Esophagus muscularis mucosa (tissue), 4 donors: ENCODE data around the gene FRY. TPM values are rescaled to one million over a fixed set of nuclear protein-coding genes. Genes with fewer than 3 reads are reported as not detected.

ENCODE experiments used
- DNase-seq: peaks from one replicate; pipeline ENCODE4 v3.0.0-alpha.2; 2017; ENCODE audit errors: extremely low spot score
- H3K27ac ChIP-seq, 4 donors: fragments of 200-600 bp; sonication (generic); replicated peaks in 1 of 4; 1 replicate in 3 of 4; 2 replicates in 1 of 4; pipeline ENCODE4 v1.5.1; 2016 to 2019; ENCODE audit warnings: mild to moderate bottlenecking in 1 of 4
- H3K27me3 ChIP-seq, 4 donors: fragments of 200-600 bp; sonication (generic); one replicate each; pipeline versions ENCODE4 v1.5.1 to v1.6.0; 2016 to 2019
- H3K36me3 ChIP-seq, 4 donors: fragments of 200-600 bp; sonication (generic); one replicate each; pipeline ENCODE4 v1.5.1; 2016 to 2019
- H3K4me1 ChIP-seq, 4 donors: fragments of 200-600 bp; sonication (generic); one replicate each; pipeline ENCODE4 v1.5.1; 2016 to 2019
- H3K4me3 ChIP-seq, 4 donors: fragments of 200-600 bp; sonication (generic); 1 replicate in 2 of 4; 2 replicates in 2 of 4; pipeline ENCODE4 v1.5.1; 2016 to 2019; ENCODE audit warnings: mild to moderate bottlenecking in 4 of 4, moderate library complexity in 1 of 4
- H3K9me3 ChIP-seq, 4 donors: fragments of 200-600 bp; sonication (generic); 1 replicate in 3 of 4; 2 replicates in 1 of 4; pipeline ENCODE4 v1.5.1; 2016 to 2019
- EP300 ChIP-seq: sonication (generic); formaldehyde crosslinking; IDR thresholded peaks from one replicate; pipeline ENCODE4 v1.6.1; 2017; ENCODE audit warnings: antibody characterized with exemption
- POLR2A ChIP-seq: fragments of 450-650 bp; IDR thresholded peaks from one replicate; pipeline ENCODE4 v1.6.1; 2017; ENCODE audit warnings: antibody characterized with exemption, moderate library complexity, mild to moderate bottlenecking, low read depth
- POLR2AphosphoS5 ChIP-seq, 2 donors: sonication (generic); formaldehyde crosslinking; IDR thresholded peaks; one replicate each; pipeline ENCODE4 v1.6.1; 2017; ENCODE audit warnings: antibody characterized with exemption in 2 of 2
- WGBS: methylation state at CpG from one replicate; pipeline ENCODE4 v1.1.5; 2018; 5-methylcytosine and 5-hydroxymethylcytosine counted together
- intact Hi-C: fragments of 100-400 bp; cut with DNase I; formaldehyde crosslinking; loops from one replicate; pipeline ENCODE4 v1.15.1; 2023
- total RNA-seq, 4 donors: library from RNA; depleted of rRNA; stranded (reverse); fragments of >200 nt; gene quantifications; one replicate each; pipeline versions ENCODE4 v1.1.0 to v1.2.1, GENCODE V29; 2016
- TF ChIP-seq, protein P1 (sequence below), 3 experiments: fragments of 200-600 bp in 2 of 3; fragments of 450-650 bp in 1 of 3; sonication (generic) in 2 of 3; IDR thresholded peaks; one replicate each; pipeline ENCODE4 v1.5.1; 2017 to 2019; ENCODE audit warnings: antibody characterized with exemption in 3 of 3, mild to moderate bottlenecking in 2 of 3, moderate library complexity in 1 of 3

Gene FRY
- total RNA-seq, 4 donors from 2014 or later: 104 to 276 (median 135) TPM

DNA sequence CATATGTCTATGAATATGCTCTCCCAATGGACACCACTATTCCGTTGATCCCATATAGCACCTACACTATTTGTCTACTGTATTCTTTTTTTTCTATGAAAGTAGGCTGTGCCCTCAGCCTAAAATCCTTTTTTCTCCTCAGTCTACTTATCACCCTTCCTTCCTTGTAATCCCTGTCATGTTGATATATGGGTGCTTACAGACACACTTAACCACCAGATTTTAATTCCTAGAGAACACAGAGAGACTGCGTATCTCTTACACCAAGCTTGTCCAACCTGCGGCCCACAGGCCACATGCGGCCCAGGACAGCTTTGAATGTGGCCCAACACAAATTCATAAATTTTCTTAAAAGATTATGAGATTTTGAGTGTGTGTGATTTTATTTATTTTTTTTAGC, 182.5 kb downstream of the FRY start:
- H3K9me3 ChIP-seq: no peaks in the 10 kb centered on the region
- peaks cover 0 to 68% (median 20%) of the 10 kb centered on the region in 4 donors for H3K36me3 ChIP-seq
- H3K4me1 ChIP-seq: peaks cover 0 to 16% (median 9%) of the 10 kb centered on the region in 4 donors
- no peak overlapping the region for H3K27ac ChIP-seq
- DNase-seq: peak; percentile 29
- no peaks in the 10 kb centered on the region for H3K27me3 ChIP-seq
- WGBS: 97% methylated on average over 4 of the region's 4 CpGs
- H3K4me3 ChIP-seq: no peak overlapping the region
- intact Hi-C loops: no loop called here
- TF ChIP-seq POLR2AphosphoS5 (IDR thresholded peaks at IDR 0.05): no peak
- no peak for TF ChIP-seq POLR2A
- TF ChIP-seq, protein P1, sequence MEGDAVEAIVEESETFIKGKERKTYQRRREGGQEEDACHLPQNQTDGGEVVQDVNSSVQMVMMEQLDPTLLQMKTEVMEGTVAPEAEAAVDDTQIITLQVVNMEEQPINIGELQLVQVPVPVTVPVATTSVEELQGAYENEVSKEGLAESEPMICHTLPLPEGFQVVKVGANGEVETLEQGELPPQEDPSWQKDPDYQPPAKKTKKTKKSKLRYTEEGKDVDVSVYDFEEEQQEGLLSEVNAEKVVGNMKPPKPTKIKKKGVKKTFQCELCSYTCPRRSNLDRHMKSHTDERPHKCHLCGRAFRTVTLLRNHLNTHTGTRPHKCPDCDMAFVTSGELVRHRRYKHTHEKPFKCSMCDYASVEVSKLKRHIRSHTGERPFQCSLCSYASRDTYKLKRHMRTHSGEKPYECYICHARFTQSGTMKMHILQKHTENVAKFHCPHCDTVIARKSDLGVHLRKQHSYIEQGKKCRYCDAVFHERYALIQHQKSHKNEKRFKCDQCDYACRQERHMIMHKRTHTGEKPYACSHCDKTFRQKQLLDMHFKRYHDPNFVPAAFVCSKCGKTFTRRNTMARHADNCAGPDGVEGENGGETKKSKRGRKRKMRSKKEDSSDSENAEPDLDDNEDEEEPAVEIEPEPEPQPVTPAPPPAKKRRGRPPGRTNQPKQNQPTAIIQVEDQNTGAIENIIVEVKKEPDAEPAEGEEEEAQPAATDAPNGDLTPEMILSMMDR (IDR thresholded peaks at IDR 0.05): no peak
- TF ChIP-seq EP300: no peak

DNA sequence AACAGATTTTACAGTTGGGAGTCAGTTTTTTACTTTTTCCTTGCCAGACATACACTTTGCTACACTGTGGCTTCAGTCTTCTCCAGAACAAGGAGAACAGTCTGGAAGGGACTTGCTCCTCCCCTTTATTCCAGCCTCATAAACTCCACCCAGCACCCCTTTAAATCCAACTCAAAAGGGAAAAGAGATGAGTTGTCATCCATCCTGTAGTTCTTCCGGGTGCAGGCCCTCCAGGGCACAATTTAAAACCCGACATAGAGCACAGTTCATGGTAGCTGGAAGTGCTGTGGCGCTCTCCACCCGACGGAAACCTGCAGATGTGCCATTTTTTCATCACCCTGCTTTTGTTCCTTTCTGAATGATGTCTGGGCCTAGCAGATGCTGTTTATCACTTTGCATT, 184.7 kb downstream of the FRY start:
- Histone ChIP-seq H3K9me3 (no peaks in the 10 kb centered on the region), H3K36me3 (peaks cover 0 to 77% (median 18%) of the 10 kb centered on the region in 4 donors), H3K27ac (no peak overlapping the region), H3K4me1 (peaks cover 0 to 7% (median 3%) of the 10 kb centered on the region in 4 donors), H3K27me3 (no peaks in the 10 kb centered on the region), H3K4me3 (no peak overlapping the region)
- DNase-seq: peak; percentile 72
- intact Hi-C loops: no loop called here
- TF ChIP-seq EP300 (no peak), POLR2A (no peak), POLR2AphosphoS5 (IDR thresholded peaks at IDR 0.05) (no peak)
- WGBS: 96% methylated on average over 5 of the region's 5 CpGs

DNA sequence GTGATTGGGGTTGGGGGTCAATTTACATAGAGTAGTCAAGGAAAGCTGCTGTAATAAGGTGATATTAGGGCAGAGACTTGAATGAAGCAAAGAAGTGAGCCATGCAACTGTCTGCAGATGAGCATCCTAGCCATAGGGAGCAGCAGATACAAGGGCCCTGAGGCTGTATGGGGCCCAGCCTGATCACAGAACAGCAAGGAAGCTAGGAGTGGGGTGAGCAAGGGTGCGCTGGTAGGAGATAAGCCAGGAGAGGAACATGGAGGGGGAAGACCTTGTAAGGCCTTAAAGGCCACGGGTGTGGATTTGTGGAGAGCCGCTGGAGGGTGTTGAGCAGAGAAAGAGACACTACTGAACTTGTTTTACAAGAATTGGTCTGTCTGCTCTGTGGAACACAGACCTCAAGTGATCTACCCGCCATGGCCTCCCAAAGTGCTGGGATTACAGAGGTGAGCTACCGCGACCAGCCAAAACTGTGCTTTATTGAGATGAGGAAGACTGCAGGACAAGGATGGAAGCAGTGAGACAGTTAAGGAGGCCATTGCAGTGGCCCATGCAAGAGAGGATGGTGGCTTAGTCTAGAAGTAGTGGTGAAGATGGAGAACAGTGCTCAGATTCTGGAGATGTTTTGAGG, 190.6 kb downstream of the FRY start:
- intact Hi-C loops: no loop called here
- 96% methylated on average over 6 of the region's 6 CpGs for WGBS

DNA sequence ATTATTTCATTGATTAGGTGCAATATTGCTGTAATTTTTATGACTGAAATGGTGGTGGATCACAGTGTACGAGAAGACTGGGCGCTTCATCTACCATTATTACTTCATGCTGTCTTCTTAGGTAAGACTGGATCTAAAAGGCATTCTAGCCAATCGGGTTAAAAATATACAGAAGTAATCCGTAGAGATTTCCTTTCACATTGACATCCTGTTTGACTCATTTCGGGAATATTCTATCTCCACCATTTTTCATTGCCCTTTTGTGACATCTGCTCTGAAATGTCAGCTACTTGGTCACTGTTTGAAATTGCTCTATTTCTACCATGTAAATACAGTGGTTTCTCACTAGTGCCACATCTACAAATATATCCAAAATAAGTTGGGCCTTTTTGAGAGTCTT, 193.3 kb downstream of the FRY start:
- DNase-seq: no peak
- 88% methylated on average over 5 of the region's 5 CpGs for WGBS
- H3K4me1 ChIP-seq: peaks cover 0 to 33% (median 26%) of the 10 kb centered on the region in 4 donors
- intact Hi-C loops: no loop called here
- no peak overlapping the region for H3K4me3 ChIP-seq
- H3K36me3 ChIP-seq: peaks cover 0 to 82% (median 12%) of the 10 kb centered on the region in 4 donors
- no peak for TF ChIP-seq POLR2A
- no peak for TF ChIP-seq POLR2AphosphoS5 (IDR thresholded peaks at IDR 0.05)
- TF ChIP-seq EP300: no peak
- TF ChIP-seq, protein P1 (IDR thresholded peaks at IDR 0.05): no peak
- H3K27ac ChIP-seq: peak overlapping the region; percentile 45 to 69 (median 58)
- no peaks in the 10 kb centered on the region for H3K9me3 ChIP-seq
- no peaks in the 10 kb centered on the region for H3K27me3 ChIP-seq

More for the DNA sequence above, 190.6 kb downstream of the FRY start:
- Histone ChIP-seq H3K36me3 (peaks cover 0 to 76% (median 7%) of the 10 kb centered on the region in 4 donors), H3K4me1 (peaks cover 0 to 25% (median 17%) of the 10 kb centered on the region in 4 donors), H3K4me3 (no peak overlapping the region), H3K27ac (no peak overlapping the region), H3K27me3 (no peaks in the 10 kb centered on the region), H3K9me3 (no peaks in the 10 kb centered on the region)
- peak; percentile 89 for DNase-seq
- TF ChIP-seq POLR2A (no peak), POLR2AphosphoS5 (IDR thresholded peaks at IDR 0.05) (no peak), EP300 (no peak)
- TF ChIP-seq, protein P1 (IDR thresholded peaks at IDR 0.05): no peak

DNA sequence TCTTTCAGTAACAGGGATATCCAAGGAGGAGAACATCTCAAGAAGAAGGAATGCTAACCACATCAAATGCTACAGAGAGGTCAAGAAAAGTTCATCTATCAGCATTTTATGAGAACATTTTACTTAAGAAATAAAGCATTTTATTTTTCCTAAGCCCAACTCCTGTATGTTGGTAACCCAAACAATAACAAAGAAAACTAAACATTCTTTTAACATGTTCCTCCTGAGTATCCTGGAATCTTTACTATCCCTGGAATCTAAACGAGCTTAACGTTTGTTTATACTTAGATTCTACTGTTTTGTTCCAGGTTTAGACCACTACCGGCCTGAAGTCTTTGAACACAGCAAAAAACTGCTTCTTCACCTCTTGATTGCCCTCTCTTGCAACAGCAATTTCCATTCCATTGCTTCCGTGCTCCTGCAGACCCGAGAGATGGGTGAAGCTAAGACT, 193.9 kb downstream of the FRY start:
- H3K27ac ChIP-seq: peak overlapping the region; percentile 45 to 69 (median 58)
- intact Hi-C loops: no loop called here
- no peak overlapping the region for H3K4me3 ChIP-seq
- peaks cover 0 to 76% (median 12%) of the 10 kb centered on the region in 4 donors for H3K36me3 ChIP-seq
- H3K4me1 ChIP-seq: peaks cover 0 to 33% (median 26%) of the 10 kb centered on the region in 4 donors
- peak; percentile 62 for DNase-seq
- TF ChIP-seq POLR2A (no peak), POLR2AphosphoS5 (IDR thresholded peaks at IDR 0.05) (no peak), EP300 (no peak)
- TF ChIP-seq, protein P1 (IDR thresholded peaks at IDR 0.05): no peak
- WGBS: 47% methylated on average over 5 of the region's 5 CpGs
- H3K27me3 ChIP-seq: no peaks in the 10 kb centered on the region
- no peaks in the 10 kb centered on the region for H3K9me3 ChIP-seq
